SU-DHL-6 (cell line): ENCODE results near the gene BRD2.

ENCODE experiments used
- EZH2phosphoT487 ChIP-seq: fragments of 200-600 bp; sonication (generic), shearing (Covaris generic); conservative IDR thresholded peaks from 2 replicates; pipeline ENCODE4 v1.6.1; 2018; ENCODE audit warnings: mild to moderate bottlenecking, antibody characterized with exemption, low read length, moderate library complexity, mixed read lengths
- TF ChIP-seq, protein P1 (sequence below): fragments of 200-600 bp; sonication (generic); IDR thresholded peaks from one replicate; pipeline ENCODE4 v1.5.1; 2017; ENCODE audit warnings: antibody characterized with exemption, mild to moderate bottlenecking, low read length, moderate library complexity; ENCODE audit not compliant: insufficient read depth, poor library complexity, severe bottlenecking

DNA sequence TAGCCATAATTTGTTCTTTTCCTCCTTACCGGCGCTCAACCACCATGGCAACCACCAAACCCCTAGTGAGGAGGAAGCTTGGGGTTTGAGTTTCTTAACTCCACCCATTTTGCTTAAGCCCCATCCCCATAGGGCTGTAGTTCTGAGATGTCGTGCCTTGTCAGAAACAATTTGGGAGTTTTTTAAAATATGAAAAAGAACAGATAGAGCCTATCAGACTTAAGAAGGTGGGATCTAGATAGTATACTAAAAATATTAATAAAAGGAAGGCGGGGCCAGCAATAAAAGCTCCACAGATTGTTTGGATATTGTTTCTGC is 5.6 kb downstream of the BRD2 start:
- TF ChIP-seq, protein P1, sequence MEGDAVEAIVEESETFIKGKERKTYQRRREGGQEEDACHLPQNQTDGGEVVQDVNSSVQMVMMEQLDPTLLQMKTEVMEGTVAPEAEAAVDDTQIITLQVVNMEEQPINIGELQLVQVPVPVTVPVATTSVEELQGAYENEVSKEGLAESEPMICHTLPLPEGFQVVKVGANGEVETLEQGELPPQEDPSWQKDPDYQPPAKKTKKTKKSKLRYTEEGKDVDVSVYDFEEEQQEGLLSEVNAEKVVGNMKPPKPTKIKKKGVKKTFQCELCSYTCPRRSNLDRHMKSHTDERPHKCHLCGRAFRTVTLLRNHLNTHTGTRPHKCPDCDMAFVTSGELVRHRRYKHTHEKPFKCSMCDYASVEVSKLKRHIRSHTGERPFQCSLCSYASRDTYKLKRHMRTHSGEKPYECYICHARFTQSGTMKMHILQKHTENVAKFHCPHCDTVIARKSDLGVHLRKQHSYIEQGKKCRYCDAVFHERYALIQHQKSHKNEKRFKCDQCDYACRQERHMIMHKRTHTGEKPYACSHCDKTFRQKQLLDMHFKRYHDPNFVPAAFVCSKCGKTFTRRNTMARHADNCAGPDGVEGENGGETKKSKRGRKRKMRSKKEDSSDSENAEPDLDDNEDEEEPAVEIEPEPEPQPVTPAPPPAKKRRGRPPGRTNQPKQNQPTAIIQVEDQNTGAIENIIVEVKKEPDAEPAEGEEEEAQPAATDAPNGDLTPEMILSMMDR = no peak
- TF ChIP-seq EZH2phosphoT487 = no peak
